ENCODE measurements around the gene STX8.

DNA sequence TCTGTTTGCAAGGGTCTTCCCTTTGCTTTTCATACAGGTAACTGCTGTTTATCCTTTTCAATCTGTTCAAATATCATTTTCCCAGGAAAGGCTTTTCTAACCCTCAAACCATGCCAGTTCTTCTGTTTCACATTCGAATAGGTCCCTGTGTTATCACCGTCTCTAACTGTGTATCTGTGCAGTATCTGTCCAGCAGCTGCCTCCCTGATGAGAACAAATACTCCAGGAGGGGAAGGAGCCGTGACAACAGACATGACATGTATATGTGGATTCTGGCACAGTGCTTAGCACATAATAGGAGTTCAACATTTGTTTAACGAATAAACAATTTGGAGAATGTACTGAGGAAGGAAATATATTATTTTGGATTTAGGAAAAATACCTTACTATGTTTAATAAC is 95.7 kb downstream of the STX8 start:
- TF ChIP-seq CTCF (IDR thresholded peaks at IDR 0.05) (no peak), POLR2A (IDR thresholded peaks at IDR 0.05) (no peak)

Data from vagina (tissue), 2 donors.